Adrenal gland (tissue), 12 donors: ENCODE measurements around the gene CEACAM4. TPM values are rescaled to one million over a fixed set of nuclear protein-coding genes. Genes with fewer than 3 reads are reported as not detected.

Source experiments
- DNase-seq, 7 donors: peaks; one replicate each; pipeline ENCODE4 v3.0.0-alpha.2; 2019 to 2020
- H3K27ac ChIP-seq, 5 donors: fragments of 200-600 bp; sonication (generic) in 4 of 5; 1 replicate in 3 of 5; 2 replicates in 2 of 5; pipeline versions ENCODE4 v1.5.1 to v1.8.0; 2016 to 2020; ENCODE audit warnings: mild to moderate bottlenecking in 1 of 5
- H3K27me3 ChIP-seq: fragments of 200-600 bp; 2 replicates; pipeline ENCODE4 v1.8.0; 2021
- H3K36me3 ChIP-seq, 2 donors: fragments of 200-600 bp; replicated peaks in 1 of 2; 1 replicate in 1 of 2; 2 replicates in 1 of 2; pipeline versions ENCODE4 v1.5.1 to v1.8.0; 2018 to 2022
- H3K4me1 ChIP-seq, 2 donors: fragments of 200-600 bp; replicated peaks in 1 of 2; 1 replicate in 1 of 2; 2 replicates in 1 of 2; pipeline versions ENCODE4 v1.5.1 to v1.8.0; 2018 to 2021
- H3K4me3 ChIP-seq, 4 donors: fragments of 200-600 bp; sonication (generic) in 3 of 4; one replicate each; pipeline ENCODE4 v1.5.1; 2016 to 2018
- H3K9me3 ChIP-seq, 3 donors: fragments of 200-600 bp; sonication (generic) in 1 of 3; replicated peaks in 1 of 3; 1 replicate in 2 of 3; 2 replicates in 1 of 3; pipeline versions ENCODE4 v1.5.1 to v1.8.0; 2016 to 2021
- CTCF ChIP-seq, 6 experiments: fragments of 450-650 bp in 4 of 6; fragments of 200-600 bp in 2 of 6; sonication (generic) in 1 of 6; IDR thresholded peaks; 1 replicate in 5 of 6; 2 replicates in 1 of 6; pipeline versions ENCODE4 v1.5.1 to v1.8.0; 2016 to 2021; ENCODE audit warnings: antibody characterized with exemption in 6 of 6, mild to moderate bottlenecking in 2 of 6, moderate library complexity in 1 of 6
- POLR2A ChIP-seq, 2 donors: fragments of 450-650 bp; IDR thresholded peaks; one replicate each; pipeline ENCODE4 v1.6.1; 2017; ENCODE audit warnings: antibody characterized with exemption in 2 of 2, mild to moderate bottlenecking in 2 of 2, moderate library complexity in 1 of 2
- WGBS, 4 donors: extraction: QIAGEN DNeasy Blood & Tissue Kit in 2 of 4; methylation state at CpG; one replicate each; pipeline versions ENCODE4 v1.1.5 to v1.1.7; 2013 to 2017; 5-methylcytosine and 5-hydroxymethylcytosine counted together
- intact Hi-C, 2 donors: fragments of 100-400 bp; cut with DNase I; formaldehyde crosslinking; loops; one replicate each; pipeline versions ENCODE4 v1.14.1 to v1.15.0; 2022 to 2023
- polyA plus RNA-seq, 3 donors: library from polyadenylated mRNA; stranded (reverse); fragments of 200-250 nt in 2 of 3; fragments of 350-450 nt in 1 of 3; fragmentation: Illumina TruSeq in 1 of 3; extraction: RNeasy Lipid Tissue Mini Kit (QIAGEN cat#74804) in 1 of 3; gene quantifications; one replicate each; pipeline ENCODE4 v1.2.3, GENCODE V29; 2013 to 2014
- total RNA-seq, 9 donors: library from RNA; depleted of rRNA in 4 of 9; stranded (reverse); fragments of >200 nt in 4 of 9; fragments of 120-200 nt in 1 of 9; fragmentation: NEBNext Ultra II Directional in 1 of 9; extraction: Animal tissue kit (Norgen Biotek cat#: 25700) in 1 of 9; gene quantifications; one replicate each; pipeline versions ENCODE4 v1.1.0 to v1.2.4, GENCODE V29; 2013 to 2023
- donor health status: healthy with polysubstance abuse.
- donor health status: Bipolar disorder and iron deficiency.
- donor health status: DM: yes; HTN: yes; CAD: no.
- donor health status: DM: no; HTN: no; CAD: no.
- donor health status: DM: no; HTN: no; CAD: no.
- donor health status: DM: yes; HTN: yes; CAD: no.

CEACAM4 gene
- total and polyA plus RNA-seq, 12 donors, result 0.19 to 1.6 (median 0.84) TPM; not detected in 3

- Histone ChIP-seq H3K4me3 (no peak overlapping the region), H3K27me3 (peaks cover 10% of the 10 kb centered on the region), H3K27ac (no peak overlapping the region), H3K4me1 (no peaks in the 10 kb centered on the region), H3K9me3 (no peaks in the 10 kb centered on the region), H3K36me3 (no peaks in the 10 kb centered on the region)
- DNase-seq, result peak in 1 of 7 donors; percentile 30
- intact Hi-C loops, result no loop called here
- 35 to 52% (median 41%) methylated on average over 3 of the region's 3 CpGs for WGBS, 4 donors
- TF ChIP-seq POLR2A (IDR thresholded peaks at IDR 0.05), result no peak
- TF ChIP-seq CTCF (IDR thresholded peaks at IDR 0.05), result no peak
These were observed 31.0 kb downstream of the CEACAM4 start for GRCh38 chr19:41595890-41596280.

GRCh38 chr19:41595258-41595889, 31.5 kb downstream of the CEACAM4 start:
- peak; percentile 41 to 76 (median 64) for DNase-seq
- no peak overlapping the region for H3K4me3 ChIP-seq
- no peaks in the 10 kb centered on the region for H3K36me3 ChIP-seq
- intact Hi-C loops, result no loop called here
- WGBS, 4 donors, result 24 to 26% (median 25%) methylated on average over 4 of the region's 4 CpGs
- no peaks in the 10 kb centered on the region for H3K9me3 ChIP-seq
- H3K27ac ChIP-seq, result no peak overlapping the region
- TF ChIP-seq POLR2A (IDR thresholded peaks at IDR 0.05), result no peak
- TF ChIP-seq CTCF (IDR thresholded peaks at IDR 0.05), result peak; percentile 47 to 69 (median 64)
- H3K27me3 ChIP-seq, result peaks cover 10% of the 10 kb centered on the region
- no peaks in the 10 kb centered on the region for H3K4me1 ChIP-seq

- intact Hi-C loops, result no loop called here
- TF ChIP-seq CTCF (IDR thresholded peaks at IDR 0.05), result no peak
- TF ChIP-seq POLR2A (IDR thresholded peaks at IDR 0.05), result no peak
- H3K36me3 ChIP-seq, result no peaks in the 10 kb centered on the region
- no peaks in the 10 kb centered on the region for H3K4me1 ChIP-seq
- no peak overlapping the region for H3K27ac ChIP-seq
- WGBS, 4 donors, result 41 to 59% (median 45%) methylated on average over 5 of the region's 5 CpGs
- H3K4me3 ChIP-seq, result no peak overlapping the region
- peak in 1 of 7 donors; percentile 21 for DNase-seq
- H3K27me3 ChIP-seq, result peaks cover 5% of the 10 kb centered on the region
- no peaks in the 10 kb centered on the region for H3K9me3 ChIP-seq
These were observed 34.8 kb downstream of the CEACAM4 start for GRCh38 chr19:41591951-41592562.

GRCh38 chr19:41590936-41591335, 35.9 kb downstream of the CEACAM4 start:
- Histone ChIP-seq H3K36me3 (no peaks in the 10 kb centered on the region), H3K4me1 (no peaks in the 10 kb centered on the region), H3K27ac (no peak overlapping the region), H3K27me3 (no peaks in the 10 kb centered on the region), H3K4me3 (no peak overlapping the region), H3K9me3 (no peaks in the 10 kb centered on the region)
- DNase-seq, result no peak
- intact Hi-C loops, result no loop called here
- TF ChIP-seq POLR2A (IDR thresholded peaks at IDR 0.05) (no peak), CTCF (IDR thresholded peaks at IDR 0.05) (no peak)
